Heart left ventricle (tissue), 16 donors: ENCODE measurements around the gene CYSTM1. TPM values are rescaled to one million over a fixed set of nuclear protein-coding genes. Genes with fewer than 3 reads are reported as not detected.

Experiments used
- ATAC-seq, 4 donors: fragments of 200-7000 bp; cut with Tn5 transposase; one replicate each; pipeline ENCODE4 v1.9.1; 2020 to 2022; ENCODE audit warnings: moderate library complexity in 4 of 4, mild to moderate bottlenecking in 3 of 4, moderate number of reproducible peaks in 1 of 4
- DNase-seq, 5 donors: peaks; one replicate each; pipeline ENCODE4 v3.0.0-alpha.2; 2020
- H3K27ac ChIP-seq, 12 donors: fragments of 200-600 bp; sonication (generic) in 4 of 12; one replicate each; pipeline versions ENCODE4 v1.5.0 to v1.8.0; 2016 to 2022; ENCODE audit warnings: mild to moderate bottlenecking in 2 of 12
- H3K27me3 ChIP-seq, 9 donors: fragments of 200-600 bp; sonication (generic) in 2 of 9; one replicate each; pipeline versions ENCODE4 v1.5.1 to v1.8.0; 2016 to 2022; ENCODE audit warnings: mild to moderate bottlenecking in 3 of 9
- H3K36me3 ChIP-seq, 9 donors: fragments of 200-600 bp; sonication (generic) in 2 of 9; one replicate each; pipeline versions ENCODE4 v1.5.0 to v1.8.0; 2018 to 2022; ENCODE audit warnings: mild to moderate bottlenecking in 2 of 9
- H3K4me1 ChIP-seq, 12 donors: fragments of 200-600 bp; sonication (generic) in 4 of 12; one replicate each; pipeline versions ENCODE4 v1.5.0 to v1.8.0; 2016 to 2022; ENCODE audit warnings: mild to moderate bottlenecking in 3 of 12
- H3K4me3 ChIP-seq, 12 donors: fragments of 200-600 bp; sonication (generic) in 4 of 12; one replicate each; pipeline versions ENCODE4 v1.5.0 to v1.8.0; 2017 to 2022; ENCODE audit warnings: mild to moderate bottlenecking in 9 of 12, moderate library complexity in 4 of 12
- H3K9me3 ChIP-seq, 12 donors: fragments of 200-600 bp; sonication (generic) in 4 of 12; one replicate each; pipeline versions ENCODE4 v1.5.0 to v1.8.0; 2016 to 2022; ENCODE audit warnings: mild to moderate bottlenecking in 1 of 12
- CTCF ChIP-seq, 12 donors: fragments of 200-600 bp; sonication (generic) in 4 of 12; IDR thresholded peaks; one replicate each; pipeline versions ENCODE4 v1.5.0 to v1.8.0; 2018 to 2022; ENCODE audit warnings: antibody characterized with exemption in 12 of 12, mild to moderate bottlenecking in 5 of 12
- POLR2A ChIP-seq, 2 donors: fragments of 450-650 bp; IDR thresholded peaks; one replicate each; pipeline ENCODE4 v1.6.1; 2017; ENCODE audit warnings: antibody characterized with exemption in 2 of 2, mild to moderate bottlenecking in 2 of 2, moderate library complexity in 2 of 2
- WGBS, 4 donors: extraction: QIAGEN DNeasy Blood & Tissue Kit in 2 of 4; methylation state at CpG; one replicate each; pipeline versions ENCODE4 v1.1.5 to v1.1.7; 2013 to 2018; 5-methylcytosine and 5-hydroxymethylcytosine counted together
- intact Hi-C, 10 donors: fragments of 100-400 bp; cut with DNase I; formaldehyde crosslinking; loops; one replicate each; pipeline versions ENCODE4 v1.11.1 to v1.14.2; 2022
- polyA plus RNA-seq, 2 donors: library from polyadenylated mRNA; stranded (reverse); fragments of 200-250 nt; gene quantifications; one replicate each; pipeline ENCODE4 v1.2.3, GENCODE V29; 2013
- total RNA-seq, 9 donors: library from RNA; depleted of rRNA in 2 of 9; stranded (reverse); fragments of >200 nt in 2 of 9; fragmentation: NEBNext Ultra II Directional in 3 of 9; extraction: Animal tissue kit (Norgen Biotek cat#: 25700) in 3 of 9; gene quantifications; one replicate each; pipeline versions ENCODE4 v1.1.0 to v1.2.4, GENCODE V29; 2016 to 2023
- donor health status: ischemic (EF 13 %, LVEDD 7.1; RV severe dilation, severe dysfunction).
- donor health status: healthy with polysubstance abuse.
- donor health status: DM: no; HTN: yes; CAD: no.
- donor health status: DM: no; HTN: no; CAD: no.
- donor health status: ischemic (EF 25% LVEDD 6.9; RV normal size, moderate dysfunction).
- donor health status: ischemic (EF 25% LVEDD 5.7; RV mildly dilated, moderate dysfunction).
- donor health status: healthy.
- donor health status: DM: yes; HTN: yes; CAD: no.
- donor health status: ischemic (EF 35%, LVEDD 5.7; RV mildly dilated, moderate dysfunction).
- donor health status: nonischemic (EF 11% LVEDD 7.7; RV severe dilation, severe dysfunction).
- donor health status: DM: yes; HTN: yes; CAD: no.
- donor health status: PGD.
- donor health status: ischemic (EF 29% LVEDD 5.4; RV normal size, mild dysfunction).
- donor health status: nonischemic (EF 23%, LVEDD 6.1; RV moderate dilation, normal function).

CYSTM1 gene
- total and polyA plus RNA-seq, 11 donors = 58.1 to 238 (median 94.5) TPM

- Histone ChIP-seq H3K4me3 (no peak overlapping the region), H3K4me1 (peaks cover 3 to 62% (median 42%) of the 10 kb centered on the region in 12 donors), H3K9me3 (no peaks in the 10 kb centered on the region), H3K36me3 (no peaks in the 10 kb centered on the region), H3K27ac (peak overlapping the region in 1 of 12 donors; percentile 33), H3K27me3 (no peaks in the 10 kb centered on the region)
- intact Hi-C loops = loop anchor here in 1 of 10 donors (10.0 kb wide), 1 partner anchor 49 kb away; no protein-coding TSS in a partner anchor
- TF ChIP-seq POLR2A (IDR thresholded peaks at IDR 0.05) (no peak), CTCF (IDR thresholded peaks at IDR 0.05) (no peak)
- WGBS, 4 donors = 77 to 84% (median 82%) methylated on average over 5 of the region's 5 CpGs
- DNase-seq (no peak), ATAC-seq (no peak)
Measured at GRCh38 chr5:140186267-140186671, 11.3 kb downstream of the CYSTM1 start.

- Histone ChIP-seq H3K9me3 (no peaks in the 10 kb centered on the region), H3K36me3 (peaks cover 0 to 3% (median 0%) of the 10 kb centered on the region in 9 donors), H3K4me1 (peaks cover 3 to 60% (median 31%) of the 10 kb centered on the region in 12 donors), H3K4me3 (no peak overlapping the region), H3K27me3 (no peaks in the 10 kb centered on the region), H3K27ac (peak overlapping the region in 1 of 12 donors; percentile 58)
- ATAC-seq = no peak
- no peak for DNase-seq
- 87 to 91% (median 89%) methylated on average over 2 of the region's 2 CpGs for WGBS, 4 donors
- intact Hi-C loops = loop anchor here in 1 of 10 donors (10.0 kb wide), 1 partner anchor 46 kb away; no protein-coding TSS in a partner anchor
- TF ChIP-seq POLR2A (IDR thresholded peaks at IDR 0.05) (no peak), CTCF (IDR thresholded peaks at IDR 0.05) (no peak)
Measured at GRCh38 chr5:140189253-140189652, 14.3 kb downstream of the CYSTM1 start.

- WGBS, 4 donors = 49 to 56% (median 52%) methylated on average over 3 of the region's 3 CpGs
- intact Hi-C loops = loop anchor here in 1 of 10 donors (10.0 kb wide), 1 partner anchor 45 kb away; no protein-coding TSS in a partner anchor
- Histone ChIP-seq H3K4me3 (peak overlapping the region in 3 of 12 donors; percentile 8 to 15 (median 11)), H3K9me3 (no peaks in the 10 kb centered on the region), H3K27me3 (no peaks in the 10 kb centered on the region), H3K4me1 (peaks cover 3 to 64% (median 31%) of the 10 kb centered on the region in 12 donors), H3K27ac (peak overlapping the region; percentile 8 to 81 (median 66)), H3K36me3 (peaks cover 0 to 10% (median 5%) of the 10 kb centered on the region in 9 donors)
- ATAC-seq (peak; percentile 57 to 88 (median 80)), DNase-seq (no peak)
- TF ChIP-seq CTCF (IDR thresholded peaks at IDR 0.05) (no peak), POLR2A (IDR thresholded peaks at IDR 0.05) (no peak)
Measured at GRCh38 chr5:140189977-140190871, 15.2 kb downstream of the CYSTM1 start.

GRCh38 chr5:140190872-140191218 lies 15.9 kb downstream of the CYSTM1 start:
- peaks cover 3 to 63% (median 31%) of the 10 kb centered on the region in 12 donors for H3K4me1 ChIP-seq
- 0 to 11% (median 0%) methylated on average over 1 of the region's 1 CpG for WGBS, 4 donors
- intact Hi-C loops = no loop called here
- H3K36me3 ChIP-seq = peaks cover 0 to 12% (median 5%) of the 10 kb centered on the region in 9 donors
- peak overlapping the region; percentile 8 to 81 (median 66) for H3K27ac ChIP-seq
- peak in 2 of 4 donors; percentile 25 to 34 for ATAC-seq
- no peak for DNase-seq
- peak overlapping the region in 3 of 12 donors; percentile 8 to 15 (median 11) for H3K4me3 ChIP-seq
- no peaks in the 10 kb centered on the region for H3K27me3 ChIP-seq
- H3K9me3 ChIP-seq = no peaks in the 10 kb centered on the region
- TF ChIP-seq CTCF (IDR thresholded peaks at IDR 0.05) = no peak
- TF ChIP-seq POLR2A (IDR thresholded peaks at IDR 0.05) = no peak
